Smooth muscle cell (in vitro differentiated cells): Measurements from ENCODE around the gene NISCH. TPM values are rescaled to one million over a fixed set of nuclear protein-coding genes. Genes with fewer than 3 reads are reported as not detected.
A peak's percentile ranks its signal among the peaks of the same experiment; 100 is the strongest.

Experiments
- DNase-seq: peaks from one replicate; lab custom pipeline; 2025; ENCODE audit not compliant: unreplicated experiment; lab: John Stamatoyannopoulos, UW
- H2AFZ ChIP-seq: fragments of 200-600 bp; sonication (generic); 2 replicates; pipeline ENCODE4 v1.6.0; 2016; ENCODE audit warnings: antibody characterized with exemption, low read depth, mild to moderate bottlenecking
- H3F3A ChIP-seq: fragments of 200-600 bp; sonication (generic); 2 replicates; pipeline ENCODE4 v1.6.0; 2017; ENCODE audit warnings: antibody characterized with exemption, low read depth
- H3K27ac ChIP-seq: fragments of 200-600 bp; sonication (generic); 2 replicates; pipeline ENCODE4 v1.5.1; 2016; ENCODE audit warnings: low read depth, mild to moderate bottlenecking
- H3K27me3 ChIP-seq: fragments of 200-600 bp; sonication (generic); 2 replicates; pipeline ENCODE4 v1.6.1; 2016; ENCODE audit warnings: low read depth, mild to moderate bottlenecking
- H3K36me3 ChIP-seq: fragments of 200-600 bp; sonication (generic); 2 replicates; pipeline ENCODE4 v1.5.1; 2016; ENCODE audit warnings: low read depth
- H3K4me1 ChIP-seq: fragments of 200-600 bp; sonication (generic); 2 replicates; pipeline ENCODE4 v1.5.1; 2016; ENCODE audit warnings: low read depth
- H3K4me2 ChIP-seq: fragments of 200-600 bp; sonication (generic); 2 replicates; pipeline ENCODE4 v1.6.0; 2016; ENCODE audit warnings: mild to moderate bottlenecking
- H3K4me3 ChIP-seq: fragments of 200-600 bp; sonication (generic); 2 replicates; pipeline ENCODE4 v1.5.1; 2016; ENCODE audit warnings: mild to moderate bottlenecking
- H3K79me2 ChIP-seq: fragments of 200-600 bp; sonication (generic); 2 replicates; pipeline ENCODE4 v1.6.0; 2016; ENCODE audit warnings: low read depth, mild to moderate bottlenecking
- H3K9ac ChIP-seq: fragments of 200-600 bp; sonication (generic); 2 replicates; pipeline ENCODE4 v1.6.0; 2016; ENCODE audit warnings: low read depth
- H3K9me3 ChIP-seq: fragments of 200-600 bp; sonication (generic); replicated peaks from 2 replicates; pipeline ENCODE4 v1.5.1; 2016; ENCODE audit warnings: low read depth
- H4K20me1 ChIP-seq: fragments of 200-600 bp; sonication (generic); 2 replicates; pipeline ENCODE4 v1.6.0; 2016; ENCODE audit warnings: low read depth
- CTCF ChIP-seq: fragments of 200-600 bp; sonication (generic); IDR thresholded peaks from 2 replicates; pipeline ENCODE4 v1.5.1; 2017; ENCODE audit warnings: borderline replicate concordance, mild to moderate bottlenecking, antibody characterized with exemption; ENCODE audit not compliant: insufficient read depth, poor library complexity, severe bottlenecking
- WGBS: methylation state at CpG from one replicate; pipeline ENCODE4 v1.1.7; 2016; ENCODE audit warnings: low lambda C conversion rate; 5-methylcytosine and 5-hydroxymethylcytosine counted together
- polyA plus RNA-seq: library from polyadenylated mRNA; unstranded; fragments of >200 nt; fragmentation: Nextera tagmentation; extraction: Ambion mirVana; gene quantifications from 2 replicates; pipeline ENCODE4 v1.2.1, GENCODE V29; 2016
- total RNA-seq: library from RNA; depleted of rRNA; stranded (reverse); fragments of >200 nt; gene quantifications from 2 replicates; pipeline ENCODE4 v1.2.3, GENCODE V29; 2014

Gene NISCH
- total and polyA plus RNA-seq, 2 experiments from 2014 or later, result 47.3 to 55.2 TPM

GRCh38 chr3:52481819-52482521, 26.6 kb downstream of the NISCH start:
- peak; percentile 51 for TF ChIP-seq CTCF
- DNase-seq, result no peak
- 88% methylated on average over 23 of the region's 23 CpGs for WGBS
- H3K4me2 ChIP-seq, result no peak overlapping the region
- H3K4me1 ChIP-seq, result no peaks in the 10 kb centered on the region
- no peak overlapping the region for H2AFZ ChIP-seq
- no peaks in the 10 kb centered on the region for H3K9me3 ChIP-seq
- H3K36me3 ChIP-seq, result peaks cover 4% of the 10 kb centered on the region
- no peak overlapping the region for H3K4me3 ChIP-seq
- no peaks in the 10 kb centered on the region for H3K27me3 ChIP-seq
- H3F3A ChIP-seq, result peaks cover 7% of the 10 kb centered on the region
- no peaks in the 10 kb centered on the region for H3K79me2 ChIP-seq
- H4K20me1 ChIP-seq, result peaks cover 43% of the 10 kb centered on the region
- no peak overlapping the region for H3K9ac ChIP-seq
- H3K27ac ChIP-seq, result no peak overlapping the region

- Histone ChIP-seq H3K27ac (peak overlapping the region; percentile 50), H3K4me2 (no peak overlapping the region)
- 91% methylated on average over 14 of the region's 14 CpGs for WGBS
Observed at GRCh38 chr3:52483081-52483480, 27.7 kb downstream of the NISCH start.

GRCh38 chr3:52483577-52484381, 28.4 kb downstream of the NISCH start:
- WGBS, result 55% methylated on average over 13 of the region's 13 CpGs
- H3K9ac ChIP-seq, result no peak overlapping the region
- no peaks in the 10 kb centered on the region for H3K27me3 ChIP-seq
- H4K20me1 ChIP-seq, result peaks cover 42% of the 10 kb centered on the region
- H3K36me3 ChIP-seq, result no peaks in the 10 kb centered on the region
- H3K4me1 ChIP-seq, result no peaks in the 10 kb centered on the region
- no peak for DNase-seq
- no peaks in the 10 kb centered on the region for H3K79me2 ChIP-seq
- no peak overlapping the region for H3K4me3 ChIP-seq
- H2AFZ ChIP-seq, result no peak overlapping the region
- peaks cover 7% of the 10 kb centered on the region for H3F3A ChIP-seq
- no peaks in the 10 kb centered on the region for H3K9me3 ChIP-seq
- no peak for TF ChIP-seq CTCF
- H3K27ac ChIP-seq, result peak overlapping the region; percentile 50
- H3K4me2 ChIP-seq, result no peak overlapping the region

More at GRCh38 chr3:52483081-52483480, 27.7 kb downstream of the NISCH start:
- Histone ChIP-seq H3K9ac (no peak overlapping the region), H3K27me3 (no peaks in the 10 kb centered on the region), H3K9me3 (no peaks in the 10 kb centered on the region), H4K20me1 (peaks cover 43% of the 10 kb centered on the region), H2AFZ (no peak overlapping the region), H3K4me3 (no peak overlapping the region), H3K4me1 (no peaks in the 10 kb centered on the region), H3F3A (peaks cover 7% of the 10 kb centered on the region), H3K36me3 (no peaks in the 10 kb centered on the region), H3K79me2 (no peaks in the 10 kb centered on the region)
- TF ChIP-seq CTCF, result no peak
- DNase-seq, result no peak
